ENCODE results near the gene SNAPC5. TPM values are rescaled to one million over a fixed set of nuclear protein-coding genes. Genes with fewer than 3 reads are reported as not detected.
A peak's percentile ranks its signal among the peaks of the same experiment; 100 is the strongest.

Gene SNAPC5
- total RNA-seq, 1 donor from 2014 or later, result 12.7 TPM

- Mint-ChIP-seq H3K27ac (ENCODE audit: unreplicated experiment) (peak overlapping the region; percentile 92), H3K9me3 (ENCODE audit: unreplicated experiment) (no peaks in the 10 kb centered on the region), H3K4me3 (ENCODE audit: unreplicated experiment) (peak overlapping the region; percentile 88), H3K4me1 (ENCODE audit: low read depth, unreplicated experiment) (peaks cover 24% of the 10 kb centered on the region), H3K36me3 (ENCODE audit: low read depth, unreplicated experiment) (peaks cover 20% of the 10 kb centered on the region), H3K27me3 (ENCODE audit: low read depth, unreplicated experiment) (no peaks in the 10 kb centered on the region)
- H3K79me2 ChIP-seq (ENCODE audit: insufficient read depth, low read length), result peaks cover 40% of the 10 kb centered on the region
- peak overlapping the region; percentile 85 for H3K4me3 ChIP-seq (ENCODE audit: insufficient read depth, low read depth, low read length)
- H3K4me1 ChIP-seq (ENCODE audit: insufficient read depth, low read length), result peaks cover 13% of the 10 kb centered on the region
- H4K20me1 ChIP-seq (ENCODE audit: insufficient read depth, low read length), result peaks cover 43% of the 10 kb centered on the region
- H3K27me3 ChIP-seq (ENCODE audit: insufficient read depth, low read length), result no peaks in the 10 kb centered on the region
- H3K36me3 ChIP-seq (ENCODE audit: insufficient read depth, low read length), result peaks cover 68% of the 10 kb centered on the region
- no peak for TF ChIP-seq EZH2 (IDR thresholded peaks at IDR 0.05; ENCODE audit: insufficient read depth, low read length)
- TF ChIP-seq CTCF (IDR thresholded peaks at IDR 0.05; ENCODE audit: insufficient read depth, low read depth, low read length), result no peak
- peak overlapping the region; percentile 92 for H3K9ac ChIP-seq (ENCODE audit: low read length)
- FAIRE-seq, result no peak
- peak overlapping the region; percentile 70 for H3K27ac ChIP-seq (ENCODE audit: low read depth, low read length)
- H2AFZ ChIP-seq (ENCODE audit: low read depth, low read length), result peak overlapping the region; percentile 43
- no peaks in the 10 kb centered on the region for H3K9me3 ChIP-seq (ENCODE audit: insufficient read depth, low read depth, low read length)
- H3K4me2 ChIP-seq (ENCODE audit: low read length), result peak overlapping the region; percentile 99
- no peak for DNase-seq (ENCODE audit: low read depth)
Observed at GRCh38 chr15:66496951-66497501, 536 bp downstream of the SNAPC5 start.

GRCh38 chr15:66494262-66494661 lies 3.3 kb downstream of the SNAPC5 start:
- Histone ChIP-seq H3K79me2 (ENCODE audit: insufficient read depth, low read length) (peaks cover 19% of the 10 kb centered on the region), H4K20me1 (ENCODE audit: insufficient read depth, low read length) (peaks cover 15% of the 10 kb centered on the region), H3K27me3 (ENCODE audit: insufficient read depth, low read length) (no peaks in the 10 kb centered on the region), H3K4me1 (ENCODE audit: insufficient read depth, low read length) (peaks cover 6% of the 10 kb centered on the region), H3K4me2 (ENCODE audit: low read length) (no peak overlapping the region), H2AFZ (ENCODE audit: low read depth, low read length) (no peak overlapping the region), H3K36me3 (ENCODE audit: insufficient read depth, low read length) (peaks cover 59% of the 10 kb centered on the region), H3K9me3 (ENCODE audit: insufficient read depth, low read depth, low read length) (no peaks in the 10 kb centered on the region), H3K27ac (ENCODE audit: low read depth, low read length) (no peak overlapping the region), H3K4me3 (ENCODE audit: insufficient read depth, low read depth, low read length) (no peak overlapping the region), H3K9ac (ENCODE audit: low read length) (no peak overlapping the region)
- Mint-ChIP-seq H3K27ac (ENCODE audit: unreplicated experiment) (no peak overlapping the region), H3K4me3 (ENCODE audit: unreplicated experiment) (no peak overlapping the region), H3K27me3 (ENCODE audit: low read depth, unreplicated experiment) (no peaks in the 10 kb centered on the region), H3K36me3 (ENCODE audit: low read depth, unreplicated experiment) (peaks cover 7% of the 10 kb centered on the region), H3K9me3 (ENCODE audit: unreplicated experiment) (no peaks in the 10 kb centered on the region), H3K4me1 (ENCODE audit: low read depth, unreplicated experiment) (peaks cover 12% of the 10 kb centered on the region)
- DNase-seq (ENCODE audit: low read depth), result no peak
- no peak for FAIRE-seq
- TF ChIP-seq CTCF (IDR thresholded peaks at IDR 0.05; ENCODE audit: insufficient read depth, low read depth, low read length), result no peak
- TF ChIP-seq EZH2 (IDR thresholded peaks at IDR 0.05; ENCODE audit: insufficient read depth, low read length), result no peak

- H3K9me3 ChIP-seq (ENCODE audit: insufficient read depth, low read depth, low read length), result no peaks in the 10 kb centered on the region
- no peak overlapping the region for H3K27ac ChIP-seq (ENCODE audit: low read depth, low read length)
- H2AFZ ChIP-seq (ENCODE audit: low read depth, low read length), result no peak overlapping the region
- H3K4me3 ChIP-seq (ENCODE audit: insufficient read depth, low read depth, low read length), result no peak overlapping the region
- no peaks in the 10 kb centered on the region for H3K9me3 Mint-ChIP-seq (ENCODE audit: unreplicated experiment)
- H3K4me1 Mint-ChIP-seq (ENCODE audit: low read depth, unreplicated experiment), result peaks cover 5% of the 10 kb centered on the region
- H3K36me3 Mint-ChIP-seq (ENCODE audit: low read depth, unreplicated experiment), result peaks cover 11% of the 10 kb centered on the region
- H3K9ac ChIP-seq (ENCODE audit: low read length), result no peak overlapping the region
- no peak overlapping the region for H3K27ac Mint-ChIP-seq (ENCODE audit: unreplicated experiment)
- no peak overlapping the region for H3K4me2 ChIP-seq (ENCODE audit: low read length)
- H3K4me3 Mint-ChIP-seq (ENCODE audit: unreplicated experiment), result no peak overlapping the region
- TF ChIP-seq EZH2 (IDR thresholded peaks at IDR 0.05; ENCODE audit: insufficient read depth, low read length) (no peak), CTCF (IDR thresholded peaks at IDR 0.05; ENCODE audit: insufficient read depth, low read depth, low read length) (no peak)
- no peak for DNase-seq (ENCODE audit: low read depth)
- no peaks in the 10 kb centered on the region for H3K27me3 Mint-ChIP-seq (ENCODE audit: low read depth, unreplicated experiment)
- peaks cover 56% of the 10 kb centered on the region for H3K36me3 ChIP-seq (ENCODE audit: insufficient read depth, low read length)
- H4K20me1 ChIP-seq (ENCODE audit: insufficient read depth, low read length), result no peaks in the 10 kb centered on the region
- H3K79me2 ChIP-seq (ENCODE audit: insufficient read depth, low read length), result peaks cover 12% of the 10 kb centered on the region
- no peaks in the 10 kb centered on the region for H3K27me3 ChIP-seq (ENCODE audit: insufficient read depth, low read length)
- no peak for FAIRE-seq
- no peaks in the 10 kb centered on the region for H3K4me1 ChIP-seq (ENCODE audit: insufficient read depth, low read length)
Observed at GRCh38 chr15:66491846-66492245, 5.7 kb downstream of the SNAPC5 start.
